ENCODE measurements around the gene AP1G2.

Gene AP1G2

GRCh38 chr14:23582906-23583760 lies 15.5 kb upstream of the AP1G2 start:
- H3K9me3 Mint-ChIP-seq (ENCODE audit: low read depth), result no peaks in the 10 kb centered on the region
- peaks cover 7% of the 10 kb centered on the region for H3K4me1 Mint-ChIP-seq (ENCODE audit: low read depth)
- no peaks in the 10 kb centered on the region for H3K36me3 Mint-ChIP-seq
- H3K4me3 Mint-ChIP-seq, result no peak overlapping the region
- no peak overlapping the region for H3K27ac Mint-ChIP-seq
- H3K27me3 Mint-ChIP-seq, result peaks cover 9% of the 10 kb centered on the region

- H3K9me3 Mint-ChIP-seq (ENCODE audit: low read depth), result no peaks in the 10 kb centered on the region
- peaks cover 14% of the 10 kb centered on the region for H3K4me1 Mint-ChIP-seq (ENCODE audit: low read depth)
- H3K4me3 Mint-ChIP-seq, result no peak overlapping the region
- peaks cover 16% of the 10 kb centered on the region for H3K27me3 Mint-ChIP-seq
- no peaks in the 10 kb centered on the region for H3K36me3 Mint-ChIP-seq
- H3K27ac Mint-ChIP-seq, result no peak overlapping the region
Observed at GRCh38 chr14:23580948-23581281, 13.3 kb upstream of the AP1G2 start.

- H3K27me3 Mint-ChIP-seq, result peaks cover 17% of the 10 kb centered on the region
- peaks cover 14% of the 10 kb centered on the region for H3K4me1 Mint-ChIP-seq (ENCODE audit: low read depth)
- H3K4me3 Mint-ChIP-seq, result no peak overlapping the region
- H3K27ac Mint-ChIP-seq, result no peak overlapping the region
- no peaks in the 10 kb centered on the region for H3K36me3 Mint-ChIP-seq
- H3K9me3 Mint-ChIP-seq (ENCODE audit: low read depth), result no peaks in the 10 kb centered on the region
Observed at GRCh38 chr14:23580152-23580926, 12.7 kb upstream of the AP1G2 start.

- Mint-ChIP-seq H3K36me3 (no peaks in the 10 kb centered on the region), H3K27ac (no peak overlapping the region), H3K4me3 (no peak overlapping the region), H3K27me3 (peaks cover 21% of the 10 kb centered on the region), H3K4me1 (ENCODE audit: low read depth) (peaks cover 19% of the 10 kb centered on the region), H3K9me3 (ENCODE audit: low read depth) (no peaks in the 10 kb centered on the region)
Observed at GRCh38 chr14:23579739-23580138, 12.1 kb upstream of the AP1G2 start.

GRCh38 chr14:23579311-23579630 lies 11.7 kb upstream of the AP1G2 start:
- no peaks in the 10 kb centered on the region for H3K9me3 Mint-ChIP-seq (ENCODE audit: low read depth)
- no peaks in the 10 kb centered on the region for H3K36me3 Mint-ChIP-seq
- H3K4me3 Mint-ChIP-seq, result no peak overlapping the region
- no peak overlapping the region for H3K27ac Mint-ChIP-seq
- H3K4me1 Mint-ChIP-seq (ENCODE audit: low read depth), result peaks cover 20% of the 10 kb centered on the region
- peaks cover 24% of the 10 kb centered on the region for H3K27me3 Mint-ChIP-seq

GRCh38 chr14:23578560-23579310 lies 11.1 kb upstream of the AP1G2 start, which contains the start of gene JPH4:
Gene JPH4, minus strand, starts transcription at chr14:23578790. Its CDS starts 1,337 bp downstream, at chr14:23577453.
- Mint-ChIP-seq H3K4me3 (peak within 1 kb of the TSS; percentile 30), H3K9me3 (ENCODE audit: low read depth) (no peaks in the 10 kb centered on the region), H3K4me1 (ENCODE audit: low read depth) (peaks cover 20% of the 10 kb centered on the region), H3K27me3 (peaks cover 24% of the 10 kb centered on the region), H3K27ac (no peak within 1 kb of the TSS), H3K36me3 (no peaks in the 10 kb centered on the region)

GRCh38 chr14:23577710-23578392 lies 10.3 kb upstream of the AP1G2 start:
- no peak overlapping the region for H3K27ac Mint-ChIP-seq
- no peak overlapping the region for H3K4me3 Mint-ChIP-seq
- no peaks in the 10 kb centered on the region for H3K36me3 Mint-ChIP-seq
- H3K4me1 Mint-ChIP-seq (ENCODE audit: low read depth), result peaks cover 20% of the 10 kb centered on the region
- H3K27me3 Mint-ChIP-seq, result peaks cover 23% of the 10 kb centered on the region
- H3K9me3 Mint-ChIP-seq (ENCODE audit: low read depth), result no peaks in the 10 kb centered on the region

- Mint-ChIP-seq H3K36me3 (no peaks in the 10 kb centered on the region), H3K4me1 (ENCODE audit: low read depth) (peaks cover 20% of the 10 kb centered on the region), H3K9me3 (ENCODE audit: low read depth) (no peaks in the 10 kb centered on the region), H3K27ac (no peak overlapping the region), H3K27me3 (peaks cover 23% of the 10 kb centered on the region), H3K4me3 (peak overlapping the region; percentile 71)
Observed at GRCh38 chr14:23577004-23577681, 9.6 kb upstream of the AP1G2 start.

GRCh38 chr14:23573384-23574015 lies 5.9 kb upstream of the AP1G2 start:
- Mint-ChIP-seq H3K27ac (no peak overlapping the region), H3K4me3 (no peak overlapping the region), H3K27me3 (peaks cover 17% of the 10 kb centered on the region), H3K36me3 (no peaks in the 10 kb centered on the region), H3K4me1 (ENCODE audit: low read depth) (peaks cover 23% of the 10 kb centered on the region), H3K9me3 (ENCODE audit: low read depth) (no peaks in the 10 kb centered on the region)

- Mint-ChIP-seq H3K36me3 (no peaks in the 10 kb centered on the region), H3K27ac (no peak overlapping the region), H3K27me3 (peaks cover 16% of the 10 kb centered on the region), H3K4me1 (ENCODE audit: low read depth) (peaks cover 25% of the 10 kb centered on the region), H3K9me3 (ENCODE audit: low read depth) (no peaks in the 10 kb centered on the region), H3K4me3 (no peak overlapping the region)
Observed at GRCh38 chr14:23572836-23573235, 5.2 kb upstream of the AP1G2 start.

GRCh38 chr14:23572524-23572828 lies 4.9 kb upstream of the AP1G2 start:
- Mint-ChIP-seq H3K4me3 (no peak overlapping the region), H3K4me1 (ENCODE audit: low read depth) (peaks cover 29% of the 10 kb centered on the region), H3K36me3 (no peaks in the 10 kb centered on the region), H3K27ac (no peak overlapping the region), H3K27me3 (peaks cover 16% of the 10 kb centered on the region), H3K9me3 (ENCODE audit: low read depth) (no peaks in the 10 kb centered on the region)

- no peaks in the 10 kb centered on the region for H3K36me3 Mint-ChIP-seq
- H3K4me1 Mint-ChIP-seq (ENCODE audit: low read depth), result peaks cover 31% of the 10 kb centered on the region
- H3K4me3 Mint-ChIP-seq, result no peak overlapping the region
- no peak overlapping the region for H3K27ac Mint-ChIP-seq
- no peaks in the 10 kb centered on the region for H3K9me3 Mint-ChIP-seq (ENCODE audit: low read depth)
- peaks cover 16% of the 10 kb centered on the region for H3K27me3 Mint-ChIP-seq
Observed at GRCh38 chr14:23571701-23572523, 4.3 kb upstream of the AP1G2 start.

- H3K4me1 Mint-ChIP-seq (ENCODE audit: low read depth), result peaks cover 30% of the 10 kb centered on the region
- H3K9me3 Mint-ChIP-seq (ENCODE audit: low read depth), result no peaks in the 10 kb centered on the region
- H3K4me3 Mint-ChIP-seq, result no peak overlapping the region
- peaks cover 9% of the 10 kb centered on the region for H3K27me3 Mint-ChIP-seq
- H3K36me3 Mint-ChIP-seq, result no peaks in the 10 kb centered on the region
- no peak overlapping the region for H3K27ac Mint-ChIP-seq
Observed at GRCh38 chr14:23570806-23571483, 3.4 kb upstream of the AP1G2 start.

Data from activated naive CD8-positive, alpha-beta T cell (primary cell).